ENCODE data around the gene MLST8.

Gene MLST8

DNA sequence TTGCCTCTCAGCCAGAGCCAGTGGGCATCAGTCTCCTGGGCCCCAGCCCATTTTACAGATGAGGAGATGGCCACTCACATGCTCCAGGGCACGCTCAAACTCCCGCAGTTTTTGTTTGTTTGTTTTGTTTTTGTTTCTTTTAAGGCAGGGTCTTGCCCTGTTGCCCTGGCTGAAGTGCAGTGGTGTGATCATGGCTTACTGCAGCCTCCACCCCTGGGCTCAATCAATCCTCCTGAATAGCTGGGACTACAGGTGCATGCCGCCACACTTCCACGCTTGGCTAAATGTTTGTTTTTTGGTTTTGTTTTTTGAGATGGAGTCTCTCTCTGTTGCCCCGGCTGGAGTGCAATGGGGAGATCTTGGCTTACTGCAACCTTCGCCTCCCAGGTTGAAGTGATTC, 21.7 kb downstream of the MLST8 start:
- peaks cover 26% of the 10 kb centered on the region for H3K36me3 ChIP-seq (ENCODE audit: insufficient read depth, low read length)

DNA sequence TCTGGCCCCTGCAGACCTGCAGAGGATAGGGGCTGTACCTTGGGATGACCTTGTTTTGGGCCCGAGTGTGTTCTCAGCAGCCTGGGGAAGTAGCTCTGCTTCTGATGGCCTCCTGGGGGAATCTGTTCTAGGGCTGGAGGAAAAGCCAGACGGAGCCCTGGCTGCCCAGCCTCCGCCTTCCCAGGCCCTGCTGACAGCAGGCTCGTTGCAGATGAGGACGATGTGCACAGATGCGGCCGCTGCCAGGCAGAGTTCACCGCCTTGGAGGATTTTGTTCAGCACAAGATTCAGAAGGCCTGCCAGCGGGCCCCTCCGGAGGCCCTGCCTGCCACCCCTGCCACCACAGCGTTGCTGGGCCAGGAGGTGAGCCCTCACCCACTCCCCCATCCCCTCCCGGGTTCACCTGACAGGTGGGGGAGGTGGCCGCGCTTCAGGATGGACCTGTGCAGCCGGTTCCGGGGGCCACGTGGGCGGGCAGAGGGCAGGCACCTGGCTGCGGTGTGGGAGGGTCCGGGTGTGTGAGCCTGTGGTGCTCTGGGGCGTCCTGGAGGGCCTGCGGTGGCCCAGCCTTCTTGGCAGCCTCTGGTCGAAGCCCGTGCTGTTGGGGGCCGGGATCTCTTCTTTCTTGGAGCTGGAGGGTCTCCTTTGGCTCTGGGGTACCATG, 23.0 kb downstream of the MLST8 start:
- H3K36me3 ChIP-seq (ENCODE audit: insufficient read depth, low read length): peaks cover 40% of the 10 kb centered on the region
- no peaks in the 10 kb centered on the region for H3K9me3 ChIP-seq (replicated peaks; ENCODE audit: low read length)
- no peak overlapping the region for H3K9ac ChIP-seq (ENCODE audit: low read depth, low read length)

More for the DNA sequence above, 21.7 kb downstream of the MLST8 start:
- Histone ChIP-seq H3K9ac (ENCODE audit: low read depth, low read length) (peak overlapping the region; percentile 2), H3K4me2 (ENCODE audit: low read length) (peak overlapping the region; percentile 66), H3K4me1 (ENCODE audit: control insufficient read depth, insufficient read depth, low read length) (peaks cover 37% of the 10 kb centered on the region), H3K27me3 (ENCODE audit: control insufficient read depth, insufficient read depth, low read length) (no peaks in the 10 kb centered on the region), H3K4me3 (ENCODE audit: low read length) (no peak overlapping the region), H3K9me3 (replicated peaks; ENCODE audit: low read length) (no peaks in the 10 kb centered on the region)

GRCh38 chr16:2229091-2229490, 23.8 kb downstream of the MLST8 start:
- H3K4me1 ChIP-seq (ENCODE audit: control insufficient read depth, insufficient read depth, low read length): peaks cover 40% of the 10 kb centered on the region
- no peaks in the 10 kb centered on the region for H3K27me3 ChIP-seq (ENCODE audit: control insufficient read depth, insufficient read depth, low read length)
- H3K4me2 ChIP-seq (ENCODE audit: low read length): no peak overlapping the region
- H3K36me3 ChIP-seq (ENCODE audit: insufficient read depth, low read length): peaks cover 47% of the 10 kb centered on the region
- H3K9me3 ChIP-seq (replicated peaks; ENCODE audit: low read length): no peaks in the 10 kb centered on the region
- no peak overlapping the region for H3K9ac ChIP-seq (ENCODE audit: low read depth, low read length)
- no peak overlapping the region for H3K4me3 ChIP-seq (ENCODE audit: low read length)

More for the DNA sequence above, 23.0 kb downstream of the MLST8 start:
- H3K27me3 ChIP-seq (ENCODE audit: control insufficient read depth, insufficient read depth, low read length): no peaks in the 10 kb centered on the region
- H3K4me2 ChIP-seq (ENCODE audit: low read length): no peak overlapping the region
- H3K4me1 ChIP-seq (ENCODE audit: control insufficient read depth, insufficient read depth, low read length): peaks cover 40% of the 10 kb centered on the region
- no peak overlapping the region for H3K4me3 ChIP-seq (ENCODE audit: low read length)

- Histone ChIP-seq H3K9me3 (replicated peaks; ENCODE audit: low read length) (no peaks in the 10 kb centered on the region), H3K36me3 (ENCODE audit: insufficient read depth, low read length) (peaks cover 51% of the 10 kb centered on the region), H3K4me2 (ENCODE audit: low read length) (no peak overlapping the region), H3K4me3 (ENCODE audit: low read length) (no peak overlapping the region), H3K4me1 (ENCODE audit: control insufficient read depth, insufficient read depth, low read length) (peaks cover 33% of the 10 kb centered on the region), H3K9ac (ENCODE audit: low read depth, low read length) (no peak overlapping the region), H3K27me3 (ENCODE audit: control insufficient read depth, insufficient read depth, low read length) (no peaks in the 10 kb centered on the region)
Measured at GRCh38 chr16:2229632-2230250, 24.5 kb downstream of the MLST8 start.

GRCh38 chr16:2230376-2230775, 25.1 kb downstream of the MLST8 start:
- peak overlapping the region; percentile 52 for H3K9ac ChIP-seq (ENCODE audit: low read depth, low read length)
- H3K4me3 ChIP-seq (ENCODE audit: low read length): no peak overlapping the region
- H3K36me3 ChIP-seq (ENCODE audit: insufficient read depth, low read length): peaks cover 58% of the 10 kb centered on the region
- no peaks in the 10 kb centered on the region for H3K9me3 ChIP-seq (replicated peaks; ENCODE audit: low read length)
- peaks cover 29% of the 10 kb centered on the region for H3K4me1 ChIP-seq (ENCODE audit: control insufficient read depth, insufficient read depth, low read length)
- H3K27me3 ChIP-seq (ENCODE audit: control insufficient read depth, insufficient read depth, low read length): no peaks in the 10 kb centered on the region
- no peak overlapping the region for H3K4me2 ChIP-seq (ENCODE audit: low read length)

DNA sequence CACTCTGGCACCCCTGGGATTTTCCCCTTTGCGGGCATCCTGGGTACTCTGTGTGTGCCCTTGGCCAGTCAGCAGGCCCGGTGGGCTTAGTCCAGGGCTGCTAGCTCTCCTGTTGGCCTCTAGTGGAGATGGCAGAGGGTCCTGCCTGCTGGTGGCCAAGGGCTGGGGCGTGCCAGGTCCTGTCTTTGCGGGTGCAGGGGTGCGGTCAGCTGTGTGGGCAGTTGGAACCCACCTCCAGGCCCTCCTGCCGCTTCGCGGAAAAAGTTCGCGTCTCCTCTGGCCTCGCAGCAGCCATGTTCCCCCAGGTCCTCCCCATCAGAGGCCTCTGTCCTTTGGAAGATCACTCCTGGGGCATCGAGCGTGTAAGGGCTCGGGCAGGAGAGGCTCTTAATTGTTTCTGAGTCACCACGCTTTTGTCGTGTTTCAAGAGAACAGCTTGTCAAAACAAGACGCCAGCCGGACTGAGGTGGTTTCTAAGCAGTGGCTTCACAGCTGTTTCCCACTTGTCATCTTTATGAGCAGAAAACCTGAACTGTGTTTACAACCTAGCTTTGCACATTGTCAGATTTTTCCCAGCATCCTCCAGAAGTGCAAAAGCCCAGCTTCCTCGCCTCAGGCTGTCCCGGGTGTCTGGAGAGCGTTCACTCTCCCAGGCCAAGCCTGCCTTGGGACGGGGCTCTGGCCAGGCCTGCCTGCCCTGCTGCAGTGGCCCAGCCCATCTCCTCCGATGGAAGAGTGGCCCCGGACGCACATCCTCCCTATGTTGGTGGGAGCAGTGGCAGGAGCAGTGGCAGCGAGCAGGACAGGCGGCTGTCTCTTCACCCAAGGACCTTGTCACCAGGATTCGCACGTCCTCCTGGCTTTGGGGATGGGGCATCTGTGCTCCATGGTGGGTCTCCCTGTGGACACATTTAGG, 26.0 kb downstream of the MLST8 start:
- Histone ChIP-seq H3K27me3 (ENCODE audit: control insufficient read depth, insufficient read depth, low read length) (no peaks in the 10 kb centered on the region), H3K9me3 (replicated peaks; ENCODE audit: low read length) (no peaks in the 10 kb centered on the region), H3K9ac (ENCODE audit: low read depth, low read length) (peak overlapping the region; percentile 52), H3K36me3 (ENCODE audit: insufficient read depth, low read length) (peaks cover 65% of the 10 kb centered on the region), H3K4me3 (ENCODE audit: low read length) (no peak overlapping the region), H3K4me1 (ENCODE audit: control insufficient read depth, insufficient read depth, low read length) (peaks cover 33% of the 10 kb centered on the region), H3K4me2 (ENCODE audit: low read length) (no peak overlapping the region)

DNA sequence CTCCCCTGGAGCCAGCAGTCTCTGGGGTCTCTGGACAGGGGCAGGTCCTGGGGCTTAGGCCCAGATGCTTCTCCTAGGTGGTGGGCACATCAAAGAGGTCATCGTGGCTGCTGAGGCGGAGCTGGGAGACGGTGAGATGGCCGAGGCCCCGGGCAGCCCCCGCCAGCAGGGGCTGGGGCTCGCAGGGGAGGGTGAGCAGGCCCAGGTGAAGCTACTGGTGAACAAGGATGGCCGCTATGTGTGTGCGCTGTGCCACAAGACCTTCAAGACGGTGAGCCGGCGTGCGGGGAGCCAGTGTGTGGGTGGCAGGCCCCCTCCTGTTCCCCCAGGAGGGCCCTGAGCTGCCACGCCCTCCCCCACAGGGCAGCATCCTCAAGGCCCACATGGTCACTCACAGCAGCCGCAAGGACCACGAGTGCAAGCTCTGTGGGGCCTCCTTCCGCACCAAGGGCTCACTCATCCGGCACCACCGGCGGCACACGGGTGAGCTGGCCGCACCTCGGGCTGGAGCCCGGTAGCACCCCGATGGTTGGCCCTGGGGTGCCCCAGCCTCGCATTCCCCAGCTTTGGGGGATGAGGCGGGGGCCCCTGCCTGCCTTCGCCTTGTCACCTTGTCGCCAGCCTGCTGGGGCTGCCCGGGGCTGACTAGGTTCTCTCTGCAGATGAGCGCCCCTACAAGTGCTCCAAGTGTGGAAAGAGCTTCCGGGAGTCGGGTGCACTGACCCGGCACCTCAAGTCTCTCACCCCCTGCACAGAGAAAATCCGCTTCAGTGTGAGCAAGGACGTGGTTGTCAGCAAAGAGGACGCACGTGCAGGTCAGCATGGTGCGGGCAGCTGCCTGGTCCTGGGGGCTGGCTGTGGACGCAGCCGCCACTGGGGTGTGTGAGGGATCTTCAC, 27.1 kb downstream of the MLST8 start:
- H3K9ac ChIP-seq (ENCODE audit: low read depth, low read length): no peak overlapping the region

DNA sequence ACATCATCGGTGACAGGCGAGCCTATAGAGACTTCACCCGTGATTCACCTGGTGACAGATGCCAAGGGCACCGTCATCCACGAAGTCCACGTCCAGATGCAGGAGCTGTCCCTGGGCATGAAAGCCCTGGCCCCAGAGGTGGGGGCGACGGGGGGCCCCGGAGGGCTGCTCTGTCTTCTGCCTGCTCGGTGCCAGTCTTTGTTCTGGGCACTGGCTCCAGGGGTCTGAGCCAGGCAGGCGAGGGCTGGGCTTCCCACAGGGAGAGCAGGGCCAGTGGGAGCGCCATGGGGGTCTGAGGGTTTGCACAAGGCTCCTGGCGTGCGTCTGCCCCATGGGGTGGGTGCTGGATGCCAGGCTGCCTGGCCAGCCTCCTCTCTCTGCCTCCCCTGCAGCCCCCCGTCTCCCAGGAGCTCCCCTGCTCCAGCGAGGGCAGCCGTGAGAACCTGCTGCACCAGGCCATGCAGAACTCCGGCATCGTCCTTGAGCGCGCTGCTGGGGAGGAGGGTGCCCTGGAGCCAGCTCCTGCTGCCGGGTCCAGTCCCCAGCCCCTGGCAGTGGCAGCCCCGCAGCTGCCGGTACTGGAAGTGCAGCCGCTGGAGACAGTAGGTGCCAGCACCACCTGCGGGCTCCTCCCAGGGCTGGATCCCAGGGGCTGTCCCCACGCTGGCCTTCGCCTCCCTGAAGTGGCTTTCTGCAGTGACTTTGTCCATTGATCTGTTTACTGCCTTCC, 28.0 kb downstream of the MLST8 start:
- H3K4me3 ChIP-seq (ENCODE audit: low read length): no peak overlapping the region
- no peaks in the 10 kb centered on the region for H3K9me3 ChIP-seq (replicated peaks; ENCODE audit: low read length)
- H3K36me3 ChIP-seq (ENCODE audit: insufficient read depth, low read length): peaks cover 65% of the 10 kb centered on the region
- H3K9ac ChIP-seq (ENCODE audit: low read depth, low read length): no peak overlapping the region
- no peak overlapping the region for H3K4me2 ChIP-seq (ENCODE audit: low read length)
- H3K27me3 ChIP-seq (ENCODE audit: control insufficient read depth, insufficient read depth, low read length): no peaks in the 10 kb centered on the region
- H3K4me1 ChIP-seq (ENCODE audit: control insufficient read depth, insufficient read depth, low read length): peaks cover 35% of the 10 kb centered on the region

More for the DNA sequence above, 27.1 kb downstream of the MLST8 start:
- no peaks in the 10 kb centered on the region for H3K27me3 ChIP-seq (ENCODE audit: control insufficient read depth, insufficient read depth, low read length)
- no peak overlapping the region for H3K4me2 ChIP-seq (ENCODE audit: low read length)
- peaks cover 35% of the 10 kb centered on the region for H3K4me1 ChIP-seq (ENCODE audit: control insufficient read depth, insufficient read depth, low read length)
- H3K36me3 ChIP-seq (ENCODE audit: insufficient read depth, low read length): peaks cover 65% of the 10 kb centered on the region
- no peaks in the 10 kb centered on the region for H3K9me3 ChIP-seq (replicated peaks; ENCODE audit: low read length)
- no peak overlapping the region for H3K4me3 ChIP-seq (ENCODE audit: low read length)

- Histone ChIP-seq H3K27me3 (ENCODE audit: control insufficient read depth, insufficient read depth, low read length) (no peaks in the 10 kb centered on the region), H3K4me2 (ENCODE audit: low read length) (no peak overlapping the region), H3K9me3 (replicated peaks; ENCODE audit: low read length) (no peaks in the 10 kb centered on the region), H3K4me3 (ENCODE audit: low read length) (no peak overlapping the region), H3K4me1 (ENCODE audit: control insufficient read depth, insufficient read depth, low read length) (peaks cover 36% of the 10 kb centered on the region), H3K36me3 (ENCODE audit: insufficient read depth, low read length) (peaks cover 66% of the 10 kb centered on the region), H3K9ac (ENCODE audit: low read depth, low read length) (no peak overlapping the region)
Measured at GRCh38 chr16:2233872-2234812, 28.9 kb downstream of the MLST8 start.

- Histone ChIP-seq H3K27me3 (ENCODE audit: control insufficient read depth, insufficient read depth, low read length) (no peaks in the 10 kb centered on the region), H3K9me3 (replicated peaks; ENCODE audit: low read length) (no peaks in the 10 kb centered on the region), H3K4me3 (ENCODE audit: low read length) (no peak overlapping the region), H3K9ac (ENCODE audit: low read depth, low read length) (no peak overlapping the region), H3K4me2 (ENCODE audit: low read length) (no peak overlapping the region), H3K4me1 (ENCODE audit: control insufficient read depth, insufficient read depth, low read length) (peaks cover 37% of the 10 kb centered on the region), H3K36me3 (ENCODE audit: insufficient read depth, low read length) (peaks cover 62% of the 10 kb centered on the region)
Measured at GRCh38 chr16:2234813-2235170, 29.5 kb downstream of the MLST8 start.
